GM10266 (cell line): ENCODE measurements around the gene NCOA7.

ENCODE experiments used
- DNase-seq: peaks from one replicate; pipeline ENCODE4 v3.0.0; 2012; ENCODE audit errors: extremely low spot score
- CTCF ChIP-seq: IDR thresholded peaks from 2 replicates; pipeline ENCODE4 v1.5.1; 2012; ENCODE audit warnings: mild to moderate bottlenecking, low read depth; ENCODE audit not compliant: control insufficient read depth, insufficient read depth; ENCODE audit errors: missing control alignments

NCOA7 gene

DNA sequence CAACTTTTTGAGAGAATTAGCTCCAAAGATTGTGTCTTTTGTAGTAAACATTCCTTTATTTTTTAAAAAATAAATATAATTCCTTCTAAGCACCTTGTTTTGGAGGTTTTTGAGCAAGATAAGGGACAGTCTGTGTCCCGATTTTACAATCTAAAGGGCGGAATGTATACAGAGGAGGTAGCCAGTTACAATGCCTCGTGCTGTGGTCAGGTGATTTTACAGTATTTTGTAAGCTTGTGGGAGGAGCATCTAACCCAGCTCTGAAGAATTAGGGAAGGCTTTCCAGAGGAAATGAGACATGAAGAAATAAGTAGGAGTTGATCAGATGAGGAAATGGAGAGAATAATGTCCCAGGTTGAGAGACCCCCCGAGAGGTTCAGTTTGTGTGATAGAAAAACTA lies 167.1 kb downstream of the NCOA7 start:
- no peak for DNase-seq

DNA sequence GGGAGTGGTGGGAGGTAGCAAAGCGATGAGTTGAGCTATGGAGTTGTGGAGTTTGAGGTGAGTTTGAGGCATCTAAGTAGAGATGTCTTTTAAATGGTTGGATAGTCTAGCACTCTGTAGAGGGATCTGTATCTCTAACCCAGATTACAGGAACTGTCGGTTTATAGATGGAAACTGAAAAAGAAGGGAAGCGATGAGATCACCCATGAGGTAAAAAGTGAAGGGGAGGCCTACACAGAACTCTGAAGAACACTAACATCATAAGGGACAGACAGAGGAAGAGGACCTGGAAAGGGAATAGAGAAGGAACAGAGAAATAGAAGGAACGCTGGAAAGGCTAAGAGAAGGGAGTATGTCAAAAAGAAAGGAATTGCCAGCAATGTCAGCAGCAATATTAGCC lies 168.3 kb downstream of the NCOA7 start:
- DNase-seq = no peak
- TF ChIP-seq CTCF = no peak

More for the DNA sequence above, 167.1 kb downstream of the NCOA7 start:
- no peak for TF ChIP-seq CTCF

DNA sequence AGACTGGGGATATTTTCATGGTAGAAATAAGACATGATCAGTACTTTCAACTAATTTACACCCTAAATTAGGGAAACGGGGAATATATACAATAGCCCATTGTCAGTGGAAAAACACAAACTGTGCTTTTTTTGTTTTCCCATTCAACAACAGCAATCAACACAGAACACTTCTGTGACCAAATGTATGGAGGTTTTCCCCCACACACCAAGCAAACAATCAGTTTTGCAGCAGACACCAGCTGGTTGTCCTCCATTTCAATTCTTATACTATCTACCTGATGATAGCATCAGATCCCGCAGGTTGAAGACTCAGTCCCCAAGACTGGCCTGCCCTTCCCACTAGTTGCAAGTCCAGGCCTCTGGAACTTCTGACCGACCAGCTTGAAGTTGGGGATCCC lies 170.4 kb downstream of the NCOA7 start:
- DNase-seq = no peak
- TF ChIP-seq CTCF = no peak

DNA sequence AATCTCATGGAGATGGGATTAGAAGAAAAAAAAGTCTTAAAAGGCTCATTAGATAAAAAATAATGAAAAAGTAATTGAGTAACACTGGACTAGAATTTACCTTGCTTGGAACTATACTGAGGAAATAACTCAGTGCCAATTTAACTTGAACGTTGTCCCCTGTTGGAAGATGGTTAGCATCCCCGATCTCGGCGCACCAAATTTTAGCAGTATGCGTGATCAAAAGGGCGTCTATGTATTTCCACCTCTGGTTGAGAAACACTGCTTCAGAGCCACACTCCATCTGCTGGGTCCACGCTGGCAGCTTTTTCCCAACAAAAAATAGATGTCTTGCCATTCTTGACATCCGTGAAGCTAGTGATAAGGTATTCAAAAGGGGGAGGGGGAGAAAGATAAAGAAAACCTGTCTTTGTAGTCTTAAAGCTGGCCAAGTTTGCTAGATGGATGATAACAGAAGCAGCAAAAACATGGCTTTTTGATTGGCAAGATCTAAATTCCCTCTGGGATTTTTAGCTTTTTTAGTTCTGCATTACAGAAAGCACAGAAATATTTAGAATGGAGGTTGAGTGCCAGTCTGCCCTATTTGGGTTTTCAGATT lies 172.2 kb downstream of the NCOA7 start:
- DNase-seq = no peak
- TF ChIP-seq CTCF = no peak

GRCh38 chr6:125963817-125964216 lies 173.1 kb downstream of the NCOA7 start:
- no peak for DNase-seq
- no peak for TF ChIP-seq CTCF

GRCh38 chr6:125966569-125966968 lies 175.8 kb downstream of the NCOA7 start:
- no peak for TF ChIP-seq CTCF
- no peak for DNase-seq

DNA sequence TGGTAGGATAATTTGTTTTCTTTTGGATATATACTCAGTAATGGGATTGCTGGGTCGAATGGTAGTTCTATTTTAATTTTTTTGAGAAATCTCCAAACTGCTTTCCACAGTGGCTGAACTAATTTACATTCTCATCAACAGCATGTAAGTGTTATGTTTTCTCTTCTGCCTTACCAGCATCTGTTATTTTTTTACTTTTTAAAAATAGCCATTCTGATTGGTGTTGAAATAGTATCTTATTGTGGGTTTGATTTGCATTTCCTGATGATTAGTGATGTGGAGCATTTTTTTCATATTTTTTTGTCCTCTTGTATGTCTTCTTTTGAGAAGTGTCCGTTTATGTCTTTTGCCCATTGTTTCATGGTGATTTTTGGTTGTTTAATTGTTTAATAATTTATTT lies 177.7 kb downstream of the NCOA7 start:
- TF ChIP-seq CTCF = no peak
- no peak for DNase-seq
